Type B pancreatic cell (in vitro differentiated cells): ENCODE measurements around the gene ZNF630. TPM values are rescaled to one million over a fixed set of nuclear protein-coding genes. Genes with fewer than 3 reads are reported as not detected.

Experiments
- DNase-seq: peaks from one replicate; pipeline ENCODE4 v3.0.0; 2021; ENCODE audit warnings: mixed read lengths; ENCODE audit not compliant: unreplicated experiment; ENCODE audit errors: extremely low spot score
- H3K27ac Mint-ChIP-seq: 2 replicates; pipeline ENCODE4 v1.8.0; 2021; ENCODE audit warnings: mild to moderate bottlenecking, mixed read lengths
- H3K27me3 Mint-ChIP-seq: 2 replicates; pipeline ENCODE4 v1.8.0; 2021; ENCODE audit warnings: mixed read lengths
- H3K36me3 Mint-ChIP-seq: 2 replicates; pipeline ENCODE4 v1.8.0; 2021; ENCODE audit warnings: mixed read lengths
- H3K4me1 Mint-ChIP-seq: one replicate; pipeline ENCODE4 v1.8.0; 2021; ENCODE audit warnings: mixed read lengths; ENCODE audit not compliant: unreplicated experiment
- H3K4me3 Mint-ChIP-seq: 2 replicates; pipeline ENCODE4 v1.8.0; 2021; ENCODE audit warnings: mild to moderate bottlenecking, mixed read lengths
- H3K9me3 Mint-ChIP-seq: 2 replicates; pipeline ENCODE4 v1.8.0; 2021; ENCODE audit warnings: mixed read lengths
- total RNA-seq: library from RNA; stranded (reverse); gene quantifications from 2 replicates; pipeline ENCODE4 v1.2.1, GENCODE V29; 2021; ENCODE audit warnings: low replicate concordance
- TF ChIP-seq, protein P1 (sequence below): fragments of 200-600 bp; sonication (generic); conservative IDR thresholded peaks from 2 replicates; pipeline ENCODE4 v1.5.0; 2021; ENCODE audit warnings: antibody characterized with exemption, mild to moderate bottlenecking

ZNF630 gene
- total RNA-seq, 1 donor from 2014 or later = 4.4 TPM

DNA sequence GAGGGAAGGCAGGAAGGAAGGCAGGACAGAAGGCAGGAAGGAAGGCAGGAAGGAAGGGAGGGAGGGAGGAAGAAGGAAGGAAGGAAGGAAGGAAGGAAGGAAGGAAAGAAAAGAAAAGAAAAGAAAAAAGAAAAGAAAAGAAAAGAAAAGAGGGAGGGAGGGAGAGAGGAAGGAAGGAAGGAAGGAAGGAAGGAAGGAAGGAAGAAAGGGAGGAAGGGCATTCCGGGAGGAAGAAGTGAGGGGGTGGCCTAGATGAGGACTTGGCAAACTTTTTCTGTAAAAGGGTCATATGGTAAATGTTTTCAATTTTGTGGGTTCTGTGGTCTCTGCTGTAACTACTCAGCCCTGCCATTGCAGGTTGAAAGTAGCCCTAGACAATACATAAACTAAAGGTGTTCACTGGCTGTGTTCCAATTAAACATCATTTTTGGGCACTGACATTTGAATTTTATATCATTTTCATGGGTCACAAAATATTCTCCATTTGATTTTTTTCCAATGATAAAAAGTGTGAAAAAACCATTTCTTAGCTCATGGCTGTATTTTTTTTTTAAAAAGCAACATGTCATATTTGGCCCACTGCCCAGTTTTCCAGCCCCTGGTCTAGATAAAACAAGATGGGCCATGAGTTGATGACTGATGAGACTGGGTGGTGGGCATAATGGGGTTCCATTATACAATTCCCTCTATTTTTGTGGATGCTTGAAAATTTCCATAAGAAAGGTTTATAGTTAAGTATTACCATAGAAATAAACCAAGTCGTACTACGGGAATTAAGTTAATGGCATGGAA, 3.1 kb downstream of the ZNF630 start:
- peaks cover 7% of the 10 kb centered on the region for H3K9me3 Mint-ChIP-seq
- H3K4me3 Mint-ChIP-seq = no peak overlapping the region

DNA sequence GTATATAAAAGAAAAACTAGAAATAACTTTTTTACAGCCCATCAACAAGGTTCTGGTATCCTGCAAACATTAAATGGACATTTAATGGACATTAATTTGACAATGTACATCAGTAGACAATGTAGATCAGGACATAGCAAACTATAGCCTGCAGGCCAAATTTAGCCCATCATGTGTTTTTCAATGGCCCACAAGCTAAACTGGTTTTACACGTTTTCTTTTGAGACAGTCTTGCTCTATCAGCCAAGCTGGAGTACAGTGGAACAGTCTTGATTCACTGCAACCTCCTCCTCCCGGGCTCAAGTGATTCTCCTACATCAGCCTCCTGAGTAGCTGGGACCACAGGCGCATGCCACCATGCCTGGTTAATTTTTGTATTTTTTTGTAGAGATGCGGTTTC, 7.2 kb downstream of the ZNF630 start:
- Mint-ChIP-seq H3K4me1 (no peaks in the 10 kb centered on the region), H3K27me3 (no peaks in the 10 kb centered on the region), H3K36me3 (peaks cover 23% of the 10 kb centered on the region), H3K9me3 (peaks cover 12% of the 10 kb centered on the region), H3K4me3 (no peak overlapping the region), H3K27ac (no peak overlapping the region)
- TF ChIP-seq, protein P1, sequence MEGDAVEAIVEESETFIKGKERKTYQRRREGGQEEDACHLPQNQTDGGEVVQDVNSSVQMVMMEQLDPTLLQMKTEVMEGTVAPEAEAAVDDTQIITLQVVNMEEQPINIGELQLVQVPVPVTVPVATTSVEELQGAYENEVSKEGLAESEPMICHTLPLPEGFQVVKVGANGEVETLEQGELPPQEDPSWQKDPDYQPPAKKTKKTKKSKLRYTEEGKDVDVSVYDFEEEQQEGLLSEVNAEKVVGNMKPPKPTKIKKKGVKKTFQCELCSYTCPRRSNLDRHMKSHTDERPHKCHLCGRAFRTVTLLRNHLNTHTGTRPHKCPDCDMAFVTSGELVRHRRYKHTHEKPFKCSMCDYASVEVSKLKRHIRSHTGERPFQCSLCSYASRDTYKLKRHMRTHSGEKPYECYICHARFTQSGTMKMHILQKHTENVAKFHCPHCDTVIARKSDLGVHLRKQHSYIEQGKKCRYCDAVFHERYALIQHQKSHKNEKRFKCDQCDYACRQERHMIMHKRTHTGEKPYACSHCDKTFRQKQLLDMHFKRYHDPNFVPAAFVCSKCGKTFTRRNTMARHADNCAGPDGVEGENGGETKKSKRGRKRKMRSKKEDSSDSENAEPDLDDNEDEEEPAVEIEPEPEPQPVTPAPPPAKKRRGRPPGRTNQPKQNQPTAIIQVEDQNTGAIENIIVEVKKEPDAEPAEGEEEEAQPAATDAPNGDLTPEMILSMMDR = no peak
- no peak for DNase-seq

More for the DNA sequence above, 3.1 kb downstream of the ZNF630 start:
- TF ChIP-seq, protein P1 = no peak
- Mint-ChIP-seq H3K4me1 (peaks cover 13% of the 10 kb centered on the region), H3K27me3 (no peaks in the 10 kb centered on the region), H3K36me3 (peaks cover 7% of the 10 kb centered on the region), H3K27ac (no peak overlapping the region)
- no peak for DNase-seq

GRCh38 chrX:48059296-48059639, 12.2 kb downstream of the ZNF630 start:
- TF ChIP-seq, protein P1 = no peak
- no peaks in the 10 kb centered on the region for H3K27me3 Mint-ChIP-seq
- H3K9me3 Mint-ChIP-seq = peaks cover 12% of the 10 kb centered on the region
- H3K4me3 Mint-ChIP-seq = no peak overlapping the region
- H3K36me3 Mint-ChIP-seq = peaks cover 31% of the 10 kb centered on the region
- no peaks in the 10 kb centered on the region for H3K4me1 Mint-ChIP-seq
- no peak for DNase-seq
- H3K27ac Mint-ChIP-seq = no peak overlapping the region

GRCh38 chrX:48058621-48059295, 12.7 kb downstream of the ZNF630 start:
- TF ChIP-seq, protein P1 = no peak
- peaks cover 31% of the 10 kb centered on the region for H3K36me3 Mint-ChIP-seq
- H3K4me1 Mint-ChIP-seq = no peaks in the 10 kb centered on the region
- peaks cover 12% of the 10 kb centered on the region for H3K9me3 Mint-ChIP-seq
- no peak for DNase-seq
- H3K27me3 Mint-ChIP-seq = no peaks in the 10 kb centered on the region
- H3K4me3 Mint-ChIP-seq = no peak overlapping the region
- H3K27ac Mint-ChIP-seq = no peak overlapping the region

DNA sequence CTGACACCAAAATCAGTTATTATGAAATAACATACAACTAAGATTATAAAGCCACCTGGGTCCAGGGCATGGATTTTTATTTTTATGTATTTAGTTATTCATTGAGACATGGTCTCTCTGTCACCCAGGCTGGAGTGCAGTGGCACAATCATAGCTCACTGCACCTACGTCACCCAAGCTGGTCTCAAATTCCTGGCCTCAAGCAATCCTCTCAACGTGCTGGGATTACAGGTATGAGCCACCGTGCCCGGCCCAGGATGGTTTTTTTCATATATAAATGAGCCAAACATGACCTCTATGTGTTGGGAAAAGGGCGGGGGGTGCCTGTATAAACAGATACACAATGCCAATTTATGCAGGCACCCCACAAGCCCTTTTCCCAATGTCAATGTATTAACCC, 24.6 kb downstream of the ZNF630 start:
- H3K27me3 Mint-ChIP-seq = no peaks in the 10 kb centered on the region
- H3K4me1 Mint-ChIP-seq = no peaks in the 10 kb centered on the region
- peaks cover 5% of the 10 kb centered on the region for H3K36me3 Mint-ChIP-seq
- DNase-seq = no peak
- no peak overlapping the region for H3K4me3 Mint-ChIP-seq
- TF ChIP-seq, protein P1 = no peak
- no peak overlapping the region for H3K27ac Mint-ChIP-seq
- no peaks in the 10 kb centered on the region for H3K9me3 Mint-ChIP-seq
